SW 1271 (cell line): ENCODE measurements around the gene HBS1L.
"Not testable (repeated sequence)": the region's sequence is repeated elsewhere in the genome, so short reads cannot be mapped to it uniquely, and the experiment has no call there.

Experiments
- DNase-seq, 2 experiments: peaks; one replicate each; lab custom pipeline; 2025; lab: John Stamatoyannopoulos, UW

Gene HBS1L

GRCh38 chr6:135073756-135074393 is 19.3 kb upstream of the HBS1L start:
- DNase-seq: no peak

DNA sequence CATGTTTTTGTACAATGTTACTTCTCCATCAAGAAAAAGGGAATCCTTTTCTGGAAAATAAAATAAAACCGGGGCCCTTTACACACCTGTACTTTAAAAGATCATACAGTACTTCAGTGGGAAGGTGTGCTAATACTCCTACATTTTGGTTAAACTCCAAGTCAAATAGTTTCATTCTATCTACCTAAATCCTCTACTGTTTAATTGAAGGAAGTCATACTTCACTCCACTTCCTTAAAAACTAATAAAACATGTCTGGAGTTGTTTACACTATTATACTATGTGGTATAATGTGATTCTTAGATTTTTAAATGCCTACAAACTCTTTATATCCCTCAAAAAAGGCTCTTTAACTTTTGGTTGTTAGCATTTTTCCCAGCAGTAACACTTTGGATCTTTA is 18.6 kb upstream of the HBS1L start:
- DNase-seq: no peak

GRCh38 chr6:135072753-135073152 is 18.1 kb upstream of the HBS1L start:
- no peak for DNase-seq

DNA sequence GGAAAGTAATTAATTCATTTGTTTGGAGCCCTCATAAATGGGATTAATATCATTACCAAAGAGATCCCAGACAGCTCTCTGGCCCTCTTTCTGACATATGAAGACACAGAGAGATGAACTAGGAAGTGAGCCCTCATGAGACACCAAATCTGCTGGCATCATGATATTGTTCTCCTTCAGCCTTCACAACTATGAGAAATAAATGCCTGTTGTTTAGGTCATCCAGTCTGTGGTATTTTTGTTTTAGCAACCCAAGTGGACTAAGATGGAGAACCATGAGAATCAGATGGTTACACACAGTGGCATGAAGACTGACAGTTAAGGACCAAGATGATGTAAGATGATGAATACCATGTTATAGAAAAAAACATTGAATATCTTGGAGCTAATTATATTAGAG is 16.9 kb upstream of the HBS1L start:
- no peak for DNase-seq

- DNase-seq: no peak
Measured at GRCh38 chr6:135067911-135068310, 13.3 kb upstream of the HBS1L start.

GRCh38 chr6:135066806-135067205 is 12.2 kb upstream of the HBS1L start:
- DNase-seq: no peak

- no peak for DNase-seq
Measured at GRCh38 chr6:135066397-135066796, 11.8 kb upstream of the HBS1L start.

DNA sequence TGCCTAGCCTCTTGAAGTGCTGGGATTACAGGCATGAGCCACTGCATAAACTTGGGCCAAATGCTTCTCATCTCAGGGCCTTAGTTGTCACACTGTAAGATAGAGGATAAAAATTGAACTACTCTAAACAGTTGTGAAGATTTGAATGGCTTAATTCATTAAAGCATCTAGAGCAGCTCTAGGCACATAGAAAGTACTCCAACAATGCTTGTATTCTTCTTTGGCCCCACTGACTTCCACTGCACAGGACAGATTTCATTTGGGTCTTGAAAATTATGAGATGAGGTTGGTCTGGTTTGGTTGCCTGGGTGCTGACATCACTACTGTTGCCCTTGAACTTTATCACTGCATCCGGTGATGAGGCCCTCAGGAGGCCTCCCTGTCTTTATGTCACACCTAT is 10.0 kb upstream of the HBS1L start:
- DNase-seq: no peak

DNA sequence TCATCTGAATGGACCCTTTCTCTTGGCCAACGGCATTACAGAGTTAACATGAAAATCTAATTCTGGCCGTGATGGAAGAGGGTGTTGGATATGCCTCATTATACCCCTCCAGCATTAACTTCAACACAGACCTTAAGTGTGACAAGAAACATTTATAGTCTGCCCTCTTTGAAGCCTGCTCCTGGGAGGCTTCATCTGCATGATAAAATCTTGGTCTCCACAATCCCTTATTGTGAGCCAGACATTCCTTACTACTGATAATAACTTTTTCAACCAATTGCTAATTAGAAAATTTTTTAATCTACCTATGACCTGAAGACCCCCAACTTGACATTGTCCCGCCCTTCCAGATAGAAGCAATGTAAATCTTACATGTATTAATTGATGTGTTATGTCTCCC is 9.3 kb upstream of the HBS1L start:
- DNase-seq: no peak

DNA sequence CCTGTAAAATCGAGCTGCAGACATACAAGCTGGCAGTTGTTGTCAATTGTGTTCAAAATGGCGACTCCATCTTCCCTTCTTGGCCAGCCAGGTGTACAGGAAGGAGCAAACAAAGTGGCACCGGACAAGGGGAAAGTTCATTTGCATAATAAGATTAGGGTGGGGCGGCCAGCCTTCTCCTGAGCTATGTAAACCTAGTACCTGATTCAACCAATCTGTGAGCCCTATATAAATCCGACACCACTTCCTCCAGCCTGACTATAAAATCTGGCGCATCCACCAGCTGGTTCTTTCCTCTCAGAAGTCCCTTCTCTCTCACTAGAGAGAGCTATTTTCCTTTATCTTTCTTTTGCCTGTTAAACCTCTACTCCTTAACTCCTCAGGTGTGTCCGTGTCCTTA is 8.1 kb upstream of the HBS1L start:
- DNase-seq: no peak

GRCh38 chr6:135060076-135060475 is 5.5 kb upstream of the HBS1L start:
- no peak for DNase-seq

GRCh38 chr6:135058299-135058698 is 3.7 kb upstream of the HBS1L start:
- DNase-seq: not testable (repeated sequence)

DNA sequence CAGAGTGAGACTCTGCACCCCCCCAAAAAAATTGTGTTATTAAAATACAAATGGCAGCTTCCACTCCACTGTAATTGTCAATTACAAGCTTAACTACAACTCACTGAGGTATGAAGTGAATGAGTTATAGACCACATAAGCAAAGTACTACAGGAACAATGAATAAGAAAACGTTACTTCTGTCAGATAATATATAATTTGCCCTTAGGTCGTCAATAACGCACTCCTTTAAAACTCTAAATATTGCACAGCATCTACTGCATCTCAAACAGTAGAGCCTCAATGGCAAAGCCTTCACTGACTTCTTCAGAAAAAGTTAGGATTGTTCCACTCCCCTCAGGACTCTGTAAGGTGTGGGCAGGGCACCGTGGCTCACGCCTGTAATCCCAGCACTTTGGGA is 2.0 kb upstream of the HBS1L start:
- no peak for DNase-seq

- no peak for DNase-seq
Measured at GRCh38 chr6:135054226-135054568, 425 bp downstream of the HBS1L start.

- no peak for DNase-seq
Measured at GRCh38 chr6:135053406-135053805, 1.2 kb downstream of the HBS1L start.

DNA sequence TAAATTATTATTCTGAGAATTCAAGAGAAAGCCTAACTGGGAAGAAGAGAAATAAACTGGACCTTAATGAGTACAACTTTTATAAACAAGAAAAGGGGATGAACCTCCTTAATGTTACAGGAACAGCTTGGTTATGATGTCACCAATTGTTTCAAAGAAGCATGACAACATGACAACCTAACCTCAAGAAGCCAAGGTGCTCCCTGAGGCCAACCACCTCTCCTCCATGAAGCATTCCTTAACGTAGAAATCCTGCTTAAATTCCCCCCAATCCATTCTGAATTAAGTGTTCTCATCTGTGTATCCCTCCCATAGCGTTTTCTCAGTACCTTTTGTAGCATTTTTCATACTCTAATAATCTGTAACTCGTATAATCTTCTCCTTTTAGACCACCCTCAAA is 1.7 kb downstream of the HBS1L start:
- no peak for DNase-seq

DNA sequence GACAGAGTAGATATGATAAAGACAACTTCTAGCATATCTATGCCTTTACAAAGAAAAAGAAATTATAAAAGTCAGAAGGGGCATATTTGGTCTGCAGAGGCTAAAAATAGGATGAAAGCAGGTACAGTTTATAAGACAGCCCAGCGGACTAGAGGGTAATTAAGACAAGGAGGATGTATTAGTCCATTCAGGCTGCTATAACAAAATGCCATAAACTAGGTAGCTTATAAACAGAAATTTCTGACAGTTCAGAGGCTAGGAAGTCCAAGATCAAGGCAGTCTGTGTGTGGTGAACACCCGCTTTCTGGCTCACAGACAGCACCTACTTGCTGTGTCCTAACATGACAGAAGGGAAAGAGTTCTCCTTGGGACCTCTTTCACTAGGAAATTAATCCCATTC is 5.7 kb downstream of the HBS1L start:
- no peak for DNase-seq

DNA sequence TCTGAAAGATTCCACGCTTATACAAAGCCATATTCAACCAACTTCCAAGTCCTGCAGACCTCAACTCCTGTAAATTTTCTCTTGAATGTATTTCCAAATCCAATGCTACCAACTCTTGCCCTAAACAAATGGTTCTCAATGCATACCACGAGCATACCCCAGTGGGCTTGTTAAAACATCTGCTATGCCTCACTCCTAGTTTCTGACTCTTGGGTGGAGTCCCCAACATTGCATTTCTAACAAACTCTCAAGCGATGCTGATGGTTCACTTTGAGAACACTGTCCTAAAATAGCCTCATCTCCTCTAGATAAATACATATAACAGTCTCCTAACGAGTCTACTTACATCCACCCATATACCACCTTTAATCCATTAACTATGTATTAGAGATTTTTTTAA is 7.3 kb downstream of the HBS1L start:
- DNase-seq: no peak

- DNase-seq: no peak
Measured at GRCh38 chr6:135046912-135047311, 7.7 kb downstream of the HBS1L start.

DNA sequence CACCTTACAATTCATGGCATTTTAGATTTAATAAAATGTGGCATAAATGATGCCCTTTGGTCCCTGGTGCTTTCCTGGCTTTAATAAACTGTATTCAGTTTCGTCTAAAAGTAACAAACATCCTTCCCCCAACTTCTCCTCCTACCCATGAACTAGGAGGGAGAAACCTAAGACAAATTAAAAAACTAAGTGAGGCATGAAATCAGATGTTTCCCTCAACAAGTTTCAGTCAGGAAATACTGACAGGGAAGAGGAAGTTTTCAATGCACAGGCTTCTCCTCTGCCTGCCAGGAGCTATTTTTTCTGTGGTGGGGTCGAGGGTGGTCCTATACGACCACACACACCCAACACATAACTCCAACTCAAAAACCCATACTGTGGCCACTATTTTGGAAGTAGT is 10.0 kb downstream of the HBS1L start:
- no peak for DNase-seq

GRCh38 chr6:135043846-135044245 is 10.8 kb downstream of the HBS1L start:
- DNase-seq: no peak

DNA sequence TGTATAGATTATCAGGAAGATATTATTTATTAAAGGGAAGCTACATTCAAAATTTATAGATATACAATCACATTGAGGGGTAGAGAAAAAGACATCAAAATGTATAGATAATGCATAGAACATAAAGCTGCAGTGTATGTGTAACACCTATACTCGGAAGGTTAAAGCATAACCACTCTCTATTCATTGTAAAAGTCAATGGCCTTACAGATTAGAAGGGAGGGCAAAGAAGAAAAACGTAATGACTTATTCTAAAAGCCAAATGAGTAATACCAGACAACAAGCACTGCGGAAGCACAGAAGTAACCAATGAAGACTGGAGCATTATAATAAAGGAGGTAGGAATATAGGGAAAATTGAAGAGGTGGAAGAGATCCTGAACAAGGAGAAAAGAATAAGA is 11.3 kb downstream of the HBS1L start:
- no peak for DNase-seq

DNA sequence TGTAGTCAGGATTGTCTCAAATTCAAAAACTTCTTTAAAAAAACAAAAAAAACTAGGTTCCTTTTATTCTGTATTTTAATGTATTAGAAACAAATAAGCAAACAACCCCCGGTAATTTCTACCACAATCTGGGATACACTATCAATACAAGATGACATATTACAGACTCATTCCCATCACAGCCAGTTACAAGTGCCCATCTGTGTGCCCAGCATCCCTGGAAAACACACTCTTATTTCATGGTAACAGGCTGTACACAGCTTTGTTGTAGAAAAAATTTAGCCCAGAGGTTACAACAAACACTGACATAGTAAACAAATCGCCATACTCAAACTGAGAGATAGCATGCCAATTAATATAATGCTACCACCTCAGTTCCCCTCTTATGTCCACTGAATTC is 16.3 kb downstream of the HBS1L start:
- DNase-seq: no peak

GRCh38 chr6:135037541-135037940 is 17.1 kb downstream of the HBS1L start:
- DNase-seq: no peak
